Endothelial cell of umbilical vein (primary cell): ENCODE measurements around the gene CBX4. TPM values are rescaled to one million over a fixed set of nuclear protein-coding genes. Genes with fewer than 3 reads are reported as not detected.

Experiments used
- BruUV-seq: library from RNA; stranded (reverse); fragments of 400-500 nt; replicated peaks from 2 replicates; lab custom pipeline; 2021; lab: Mats Ljungman, UMichigan
- CTCF ChIA-PET: fragments of 300-600, 350-600 bp; sonication (Branson Sonifier 250); formaldehyde crosslinking; loops from one replicate; lab custom pipeline; 2021; ENCODE audit warnings: antibody characterized with exemption, inconsistent platforms; lab: Charles Lee
- POLR2A ChIA-PET: fragments of 300-600, 350-600 bp; sonication (Branson Sonifier 250); formaldehyde crosslinking; loops from one replicate; lab custom pipeline; 2021; ENCODE audit warnings: antibody characterized with exemption, inconsistent platforms; lab: Charles Lee
- DNase-seq: peaks from one replicate; pipeline ENCODE4 v3.0.0-alpha.2; 2011; ENCODE audit warnings: low read depth, low spot score
- FAIRE-seq: peaks from 2 replicates; lab custom pipeline; 2011; peaks lifted over from hg19 to GRCh38; lab: Jason Lieb, UNC
- H2AFZ ChIP-seq: 2 replicates; pipeline ENCODE4 v1.6.0; 2012; ENCODE audit warnings: low read depth, low read length, control low read depth, inconsistent platforms
- H3K27ac ChIP-seq: 2 replicates; pipeline ENCODE4 v1.5.1; 2011; ENCODE audit warnings: low read depth, mild to moderate bottlenecking, control low read depth, low read length, moderate library complexity; ENCODE audit not compliant: insufficient read depth
- H3K27me3 ChIP-seq, 2 experiments: 2 replicates each; pipeline versions ENCODE4 v1.6.0 to v1.6.1; 2011; ENCODE audit warnings: low read length in 2 of 2, mixed read lengths in 1 of 2; ENCODE audit not compliant: control insufficient read depth in 2 of 2, insufficient read depth in 2 of 2
- H3K36me3 ChIP-seq, 2 experiments: 2 replicates in 1 of 2; 3 replicates in 1 of 2; pipeline ENCODE4 v1.5.1; 2011; ENCODE audit warnings: low read length in 2 of 2, mild to moderate bottlenecking in 1 of 2, moderate library complexity in 1 of 2; ENCODE audit not compliant: control insufficient read depth in 2 of 2, insufficient read depth in 2 of 2; ENCODE audit errors: extremely low read depth in 1 of 2
- H3K4me1 ChIP-seq: 3 replicates; pipeline ENCODE4 v1.5.1; 2011; ENCODE audit warnings: mild to moderate bottlenecking, low read length; ENCODE audit not compliant: control insufficient read depth, insufficient read depth; ENCODE audit errors: extremely low read depth
- H3K4me2 ChIP-seq: 2 replicates; pipeline ENCODE4 v1.6.1; 2011; ENCODE audit warnings: low read length, control low read depth, mixed read lengths; ENCODE audit not compliant: insufficient read depth
- H3K4me3 ChIP-seq, 3 experiments: fragments of 200-600 bp in 1 of 3; sonication (generic), shearing (Covaris generic) in 1 of 3; replicated peaks in 1 of 3; 2 replicates each; pipeline ENCODE4 v1.5.1; 2011 to 2016; ENCODE audit warnings: control low read depth in 3 of 3, low read length in 3 of 3, mild to moderate bottlenecking in 2 of 3, inconsistent platforms in 1 of 3, low read depth in 1 of 3, moderate library complexity in 1 of 3; ENCODE audit not compliant: insufficient read depth in 1 of 3
- H3K79me2 ChIP-seq: 2 replicates; pipeline ENCODE4 v1.6.0; 2012; ENCODE audit warnings: low read length, inconsistent platforms; ENCODE audit not compliant: control insufficient read depth, insufficient read depth
- H3K9ac ChIP-seq: replicated peaks from 2 replicates; pipeline ENCODE3; 2011; ENCODE audit warnings: low read length, control low read depth; ENCODE audit not compliant: insufficient read depth; ENCODE audit errors: extremely low read depth
- H3K9me1 ChIP-seq: replicated peaks from 3 replicates; pipeline ENCODE4 v1.6.0; 2011; ENCODE audit warnings: mild to moderate bottlenecking, low read length; ENCODE audit not compliant: control insufficient read depth, insufficient read depth; ENCODE audit errors: extremely low read depth
- H3K9me3 ChIP-seq: replicated peaks from 2 replicates; pipeline ENCODE4 v1.5.1; 2012; ENCODE audit warnings: low read length, inconsistent platforms; ENCODE audit not compliant: control insufficient read depth, insufficient read depth
- H4K20me1 ChIP-seq: replicated peaks from 2 replicates; pipeline ENCODE3; 2011; ENCODE audit warnings: mild to moderate bottlenecking, low read length; ENCODE audit not compliant: control insufficient read depth, insufficient read depth; ENCODE audit errors: extremely low read depth
- EZH2 ChIP-seq: IDR thresholded peaks from 2 replicates; pipeline ENCODE4 v1.6.1; 2012; ENCODE audit warnings: borderline replicate concordance, low read depth, mild to moderate bottlenecking, moderate library complexity, low read length, inconsistent platforms; ENCODE audit not compliant: severe bottlenecking
- JUN ChIP-seq: IDR thresholded peaks from 2 replicates; pipeline ENCODE4 v1.6.1; 2011; ENCODE audit warnings: borderline replicate concordance, low read depth; ENCODE audit not compliant: insufficient read length, insufficient read depth
- MAX ChIP-seq: IDR thresholded peaks from 2 replicates; pipeline ENCODE4 v1.6.1; 2011; ENCODE audit not compliant: insufficient read depth, insufficient read length
- dilution Hi-C: fragments of 300-500 bp; cut with MboI; formaldehyde crosslinking; loops from one replicate; pipeline ENCODE4 v1.15.0; 2019; ENCODE audit warnings: low sequenced_read_pairs; ENCODE audit not compliant: extremely low pct_ligation_motif_present
- intact Hi-C: fragments of 100-400 bp; cut with micrococcal nuclease; formaldehyde crosslinking; loops from one replicate; pipeline ENCODE4 v1.10.0; 2022
- polyA plus RNA-seq, 4 experiments: library from polyadenylated mRNA; depleted of rRNA in 3 of 4; stranded (reverse) in 3 of 4; unstranded in 1 of 4; fragments of >200 nt; gene quantifications; 2 replicates each; pipeline versions ENCODE4 v1.2.1 to v1.2.3, GENCODE V29; 2011 to 2012; ENCODE audit warnings: missing spikeins in 1 of 4
- total RNA-seq: library from RNA; stranded (reverse); gene quantifications from 2 replicates; pipeline ENCODE4 v1.2.3, GENCODE V29; 2021
- TF ChIP-seq, protein P1 (sequence below), 2 donors: IDR thresholded peaks; 1 replicate in 1 of 2; 2 replicates in 1 of 2; pipeline ENCODE4 v1.5.1; 2011; ENCODE audit warnings: low read length in 2 of 2, mild to moderate bottlenecking in 2 of 2, moderate library complexity in 2 of 2, control low read depth in 1 of 2, inconsistent platforms in 1 of 2, low read depth in 1 of 2; ENCODE audit not compliant: insufficient read depth in 1 of 2; ENCODE audit errors: extremely low read depth in 1 of 2

Gene CBX4
- total and polyA plus RNA-seq, 2 donors (not counting 3 experiments of a cell fraction or from before 2014, with no cell fraction given), result 7.0 to 12.3 TPM

GRCh38 chr17:79790805-79791734, 48.2 kb downstream of the CBX4 start:
- Histone ChIP-seq H3K27me3 (peaks cover 40 to 57% of the 10 kb centered on the region in 2 experiments), H3K9me3 (no peaks in the 10 kb centered on the region), H3K9ac (no peak overlapping the region), H2AFZ (no peak overlapping the region), H3K9me1 (no peaks in the 10 kb centered on the region), H3K4me2 (no peak overlapping the region), H3K4me3 (no peak overlapping the region), H4K20me1 (no peaks in the 10 kb centered on the region), H3K36me3 (no peaks in the 10 kb centered on the region), H3K4me1 (peaks cover 6% of the 10 kb centered on the region), H3K79me2 (no peaks in the 10 kb centered on the region), H3K27ac (no peak overlapping the region)
- dilution Hi-C loops, result no loop called here
- TF ChIP-seq JUN, result no peak
- peak; percentile 91 for TF ChIP-seq EZH2
- DNase-seq, result no peak
- ChIA-PET POLR2A (no interaction called here), CTCF (interaction anchor here (0.6 to 3.5 kb wide), 12 partner anchors 14 to 217 kb away, joined by 3 to 20 read pairs (median 4); partner anchors contain the start of gene CBX4)
- no TSS peak for BruUV-seq
- no peak for FAIRE-seq
- intact Hi-C loops, result loop anchor here (1.0 to 2.0 kb wide), 3 partner anchors 44 to 200 kb away; no protein-coding TSS in a partner anchor

DNA sequence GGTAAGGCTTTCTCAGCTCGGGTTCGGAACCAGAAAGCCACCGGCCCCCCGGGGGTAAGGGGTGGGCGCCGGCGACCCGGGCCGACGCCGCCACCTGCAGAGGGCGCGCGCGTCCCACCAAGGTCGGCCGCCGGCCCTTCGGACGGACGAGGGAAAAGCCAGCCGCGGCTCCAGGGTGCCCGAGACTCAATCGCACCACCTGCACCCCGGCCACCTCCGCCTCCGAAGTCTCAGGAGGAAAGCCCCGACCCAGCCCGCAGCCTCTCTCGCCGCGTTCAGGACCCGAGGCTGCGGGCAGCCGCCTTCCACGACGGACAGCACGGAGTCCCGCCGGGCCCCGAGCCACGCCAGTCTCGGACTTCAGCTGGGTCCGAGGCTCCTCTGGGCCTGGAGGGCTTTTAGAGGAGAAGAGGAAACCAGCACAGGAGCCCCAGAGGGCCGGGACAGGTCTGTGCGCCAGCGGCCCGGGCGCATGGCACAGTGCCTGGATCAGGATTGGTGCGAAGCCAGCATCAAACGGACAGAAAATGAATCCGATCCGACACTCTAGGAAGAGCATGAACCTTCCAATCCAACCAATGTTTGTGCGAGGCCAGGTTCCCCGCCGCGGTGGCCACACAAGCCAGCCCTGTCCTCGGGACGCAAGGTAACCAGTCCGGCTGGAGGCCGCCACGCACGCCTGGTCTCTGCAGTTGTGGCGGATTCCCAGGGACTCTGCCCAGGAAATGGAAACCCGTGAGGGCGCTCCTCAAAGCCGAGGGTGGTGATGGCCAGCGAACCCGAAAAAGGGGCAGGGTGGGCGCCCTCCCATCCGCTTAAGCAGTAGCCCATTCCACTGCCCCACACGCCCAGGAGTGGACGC, 49.1 kb downstream of the CBX4 start:
- POLR2A ChIA-PET, result no interaction called here
- Histone ChIP-seq H3K27me3 (peaks cover 40 to 57% of the 10 kb centered on the region in 2 experiments), H3K4me1 (peaks cover 6% of the 10 kb centered on the region), H3K9me1 (no peaks in the 10 kb centered on the region), H3K36me3 (no peaks in the 10 kb centered on the region), H3K9ac (no peak overlapping the region), H3K4me3 (no peak overlapping the region), H3K79me2 (no peaks in the 10 kb centered on the region), H4K20me1 (no peaks in the 10 kb centered on the region), H3K9me3 (no peaks in the 10 kb centered on the region), H3K27ac (no peak overlapping the region), H2AFZ (no peak overlapping the region), H3K4me2 (no peak overlapping the region)
- no peak for DNase-seq
- intact Hi-C loops, result loop anchor here (1.0 to 2.0 kb wide), 3 partner anchors 45 to 201 kb away; no protein-coding TSS in a partner anchor
- dilution Hi-C loops, result no loop called here
- peak; percentile 60 for FAIRE-seq
- TF ChIP-seq, protein P1, sequence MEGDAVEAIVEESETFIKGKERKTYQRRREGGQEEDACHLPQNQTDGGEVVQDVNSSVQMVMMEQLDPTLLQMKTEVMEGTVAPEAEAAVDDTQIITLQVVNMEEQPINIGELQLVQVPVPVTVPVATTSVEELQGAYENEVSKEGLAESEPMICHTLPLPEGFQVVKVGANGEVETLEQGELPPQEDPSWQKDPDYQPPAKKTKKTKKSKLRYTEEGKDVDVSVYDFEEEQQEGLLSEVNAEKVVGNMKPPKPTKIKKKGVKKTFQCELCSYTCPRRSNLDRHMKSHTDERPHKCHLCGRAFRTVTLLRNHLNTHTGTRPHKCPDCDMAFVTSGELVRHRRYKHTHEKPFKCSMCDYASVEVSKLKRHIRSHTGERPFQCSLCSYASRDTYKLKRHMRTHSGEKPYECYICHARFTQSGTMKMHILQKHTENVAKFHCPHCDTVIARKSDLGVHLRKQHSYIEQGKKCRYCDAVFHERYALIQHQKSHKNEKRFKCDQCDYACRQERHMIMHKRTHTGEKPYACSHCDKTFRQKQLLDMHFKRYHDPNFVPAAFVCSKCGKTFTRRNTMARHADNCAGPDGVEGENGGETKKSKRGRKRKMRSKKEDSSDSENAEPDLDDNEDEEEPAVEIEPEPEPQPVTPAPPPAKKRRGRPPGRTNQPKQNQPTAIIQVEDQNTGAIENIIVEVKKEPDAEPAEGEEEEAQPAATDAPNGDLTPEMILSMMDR (IDR thresholded peaks at IDR 0.05; ENCODE audit: extremely low read depth in 1 of 2, insufficient read depth in 1 of 2, low read depth in 1 of 2, low read length in 2 of 2), result peak; percentile 71 to 84
- TF ChIP-seq EZH2 (peak; percentile 48), MAX (no peak)
- CTCF ChIA-PET, result interaction anchor here (0.7 to 3.5 kb wide), 34 partner anchors 9 to 334 kb away, joined by 3 to 20 read pairs (median 4); partner anchors contain the start of gene CBX4
- BruUV-seq, result no TSS peak
